IMR-90 (cell line): Measurements from ENCODE around the gene HMCES. TPM values are rescaled to one million over a fixed set of nuclear protein-coding genes. Genes with fewer than 3 reads are reported as not detected.

Experiments used
- ATAC-seq: fragments of 200-7000 bp; cut with Tn5 transposase; 2 replicates; pipeline ENCODE4 v1.9.1; 2020; ENCODE audit warnings: low read depth, mild to moderate bottlenecking, moderate library complexity
- BruUV-seq: library from RNA; stranded (reverse); fragments of 400-500 nt; replicated peaks from 2 replicates; lab custom pipeline; 2021; lab: Mats Ljungman, UMichigan
- CTCF ChIA-PET: fragments of 300-600 bp; formaldehyde crosslinking; extraction: SDS; loops from one replicate; lab custom pipeline; 2021; ENCODE audit warnings: antibody characterized with exemption; lab: Yijun Ruan, JAX
- POLR2A ChIA-PET: fragments of 300-600 bp; sonication (Branson Sonifier 250); formaldehyde crosslinking; loops from one replicate; lab custom pipeline; 2022; ENCODE audit warnings: antibody characterized with exemption; ENCODE audit not compliant: unreplicated experiment; lab: Charles Lee
- DNase-seq: peaks from one replicate; pipeline ENCODE4 v3.0.0; 2013
- H2AFZ ChIP-seq: replicated peaks from 2 replicates; pipeline ENCODE3; 2013; ENCODE audit warnings: low read length, mild to moderate bottlenecking; ENCODE audit not compliant: poor library complexity
- H2AK5ac ChIP-seq: 2 replicates; pipeline ENCODE4 v1.6.1; 2013; ENCODE audit warnings: low read depth, low read length, inconsistent platforms
- H2AK9ac ChIP-seq: replicated peaks from 2 replicates; pipeline ENCODE3; 2013; ENCODE audit warnings: mild to moderate bottlenecking, low read depth, low read length, moderate library complexity; ENCODE audit not compliant: poor library complexity
- H2BK120ac ChIP-seq: 2 replicates; pipeline ENCODE4 v1.6.1; 2013; ENCODE audit warnings: low read depth, low read length, inconsistent platforms
- H2BK15ac ChIP-seq: 3 replicates; pipeline ENCODE4 v1.6.1; 2013; ENCODE audit warnings: low read depth, low read length, inconsistent platforms
- H2BK20ac ChIP-seq: 2 replicates; pipeline ENCODE4 v1.6.1; 2013; ENCODE audit warnings: low read depth, mild to moderate bottlenecking, inconsistent platforms, low read length, moderate library complexity
- H2BK5ac ChIP-seq: 2 replicates; pipeline ENCODE4 v1.6.1; 2013; ENCODE audit warnings: mild to moderate bottlenecking, low read depth, low read length, inconsistent platforms; ENCODE audit not compliant: poor library complexity, severe bottlenecking
- H3K14ac ChIP-seq: replicated peaks from 2 replicates; pipeline ENCODE4 v1.6.1; 2013; ENCODE audit warnings: low read depth, low read length, inconsistent platforms
- H3K18ac ChIP-seq: 2 replicates; pipeline ENCODE4 v1.6.1; 2013; ENCODE audit warnings: low read depth, low read length, control low read depth
- H3K23ac ChIP-seq: 2 replicates; pipeline ENCODE4 v1.6.1; 2013; ENCODE audit warnings: low read depth, low read length, inconsistent platforms
- H3K27ac ChIP-seq: 2 replicates; pipeline ENCODE4 v1.5.1; 2013; ENCODE audit warnings: mild to moderate bottlenecking, control low read depth, low read length; ENCODE audit not compliant: insufficient read depth
- H3K27me3 ChIP-seq: 2 replicates; pipeline ENCODE4 v1.6.1; 2013; ENCODE audit warnings: low read length; ENCODE audit not compliant: control insufficient read depth, insufficient read depth
- H3K36me3 ChIP-seq: 2 replicates; pipeline ENCODE4 v1.6.1; 2013; ENCODE audit warnings: low read length, mixed read lengths; ENCODE audit not compliant: control insufficient read depth, insufficient read depth
- H3K4ac ChIP-seq: 2 replicates; pipeline ENCODE4 v1.6.1; 2013; ENCODE audit warnings: low read depth, low read length, inconsistent platforms
- H3K4me1 ChIP-seq: 2 replicates; pipeline ENCODE4 v1.6.1; 2013; ENCODE audit warnings: low read length, mixed read lengths; ENCODE audit not compliant: control insufficient read depth, insufficient read depth
- H3K4me2 ChIP-seq: 2 replicates; pipeline ENCODE4 v1.6.1; 2013; ENCODE audit warnings: low read depth, mild to moderate bottlenecking, control low read depth, low read length, moderate library complexity
- H3K4me3 ChIP-seq: 2 replicates; pipeline ENCODE4 v1.5.1; 2013; ENCODE audit warnings: low read depth, mild to moderate bottlenecking, control low read depth, low read length, moderate library complexity; ENCODE audit not compliant: insufficient read depth
- H3K56ac ChIP-seq: 2 replicates; pipeline ENCODE4 v1.6.1; 2013; ENCODE audit warnings: low read length, inconsistent platforms; ENCODE audit not compliant: insufficient read depth; ENCODE audit errors: extremely low read depth
- H3K79me1 ChIP-seq, 2 experiments: 2 replicates each; pipeline ENCODE4 v1.6.1; 2013; ENCODE audit warnings: low read length in 2 of 2, inconsistent platforms in 1 of 2, low read depth in 1 of 2
- H3K9ac ChIP-seq: 2 replicates; pipeline ENCODE4 v1.6.1; 2013; ENCODE audit warnings: low read depth, low read length, control low read depth
- H3K9me1 ChIP-seq: 2 replicates; pipeline ENCODE4 v1.6.1; 2013; ENCODE audit warnings: low read length, inconsistent platforms; ENCODE audit not compliant: insufficient read depth
- H3K9me3 ChIP-seq: 2 replicates; pipeline ENCODE4 v1.6.1; 2013; ENCODE audit warnings: low read length; ENCODE audit not compliant: control insufficient read depth, insufficient read depth
- H4K20me1 ChIP-seq: 2 replicates; pipeline ENCODE4 v1.6.1; 2013; ENCODE audit warnings: low read length, inconsistent platforms; ENCODE audit not compliant: insufficient read depth
- H4K5ac ChIP-seq: 2 replicates; pipeline ENCODE4 v1.6.1; 2013; ENCODE audit warnings: mild to moderate bottlenecking, low read depth, low read length, control low read depth
- H4K8ac ChIP-seq, 2 experiments: 2 replicates each; pipeline ENCODE4 v1.6.1; 2013; ENCODE audit warnings: low read depth in 2 of 2, low read length in 2 of 2, control low read depth in 1 of 2, inconsistent platforms in 1 of 2
- H4K91ac ChIP-seq: 2 replicates; pipeline ENCODE4 v1.6.1; 2013; ENCODE audit warnings: low read depth, low read length, inconsistent platforms; ENCODE audit not compliant: insufficient read depth
- ELK1 ChIP-seq: fragments of 150-350 bp; IDR thresholded peaks from 2 replicates; pipeline ENCODE4 v1.6.1; 2016; ENCODE audit warnings: low read depth, mild to moderate bottlenecking, low read length, moderate library complexity, borderline replicate concordance
- MAZ ChIP-seq: IDR thresholded peaks from 2 replicates; pipeline ENCODE4 v1.6.1; 2012; ENCODE audit warnings: low read depth, mild to moderate bottlenecking, low read length, improper control_type of control experiment, moderate library complexity, borderline replicate concordance
- MXI1 ChIP-seq: IDR thresholded peaks from 2 replicates; pipeline ENCODE4 v1.6.1; 2012; ENCODE audit warnings: low read depth, mild to moderate bottlenecking, low read length, moderate library complexity, borderline replicate concordance
- POLR2A ChIP-seq: IDR thresholded peaks from 2 replicates; pipeline ENCODE4 v1.6.1; 2012; ENCODE audit warnings: mild to moderate bottlenecking, low read depth, low read length
- RAD21 ChIP-seq: IDR thresholded peaks from 2 replicates; pipeline ENCODE4 v1.6.1; 2012; ENCODE audit warnings: low read length, improper control_type of control experiment
- RCOR1 ChIP-seq: IDR thresholded peaks from 2 replicates; pipeline ENCODE4 v1.6.1; 2012; ENCODE audit warnings: mild to moderate bottlenecking, low read length, improper control_type of control experiment; ENCODE audit not compliant: insufficient replicate concordance
- SMC3 ChIP-seq: fragments of 150-350 bp; IDR thresholded peaks from 2 replicates; pipeline ENCODE4 v1.6.1; 2016; ENCODE audit warnings: low read depth, mild to moderate bottlenecking, antibody characterized with exemption, low read length, moderate library complexity
- WGBS, 2 experiments: methylation state at CpG; one replicate each; pipeline versions ENCODE4 v1.1.5 to v1.1.7; 2013; ENCODE audit warnings: missing lambda C conversion rate in 2 of 2; ENCODE audit not compliant: insufficient read length in 1 of 2; ENCODE audit errors: extremely low coverage in 2 of 2; 5-methylcytosine and 5-hydroxymethylcytosine counted together
- dilution Hi-C: fragments of 300-500 bp; cut with HindIII; formaldehyde crosslinking; loops from one replicate; pipeline ENCODE4 v1.14.3; 2018; ENCODE audit warnings: low sequenced_read_pairs; ENCODE audit not compliant: unreplicated experiment
- in situ Hi-C: fragments of 300-500 bp; cut with MboI; formaldehyde crosslinking; loops from 3 replicates; pipeline ENCODE4 v1.14.3; 2019; ENCODE audit warnings: low sequenced_read_pairs, inconsistent platforms, mixed read lengths
- intact Hi-C: fragments of 100-400 bp; cut with micrococcal nuclease; formaldehyde crosslinking; loops from 2 replicates; pipeline ENCODE4 v1.10.0; 2022
- polyA plus RNA-seq, 3 experiments: library from polyadenylated mRNA; depleted of rRNA; stranded (reverse); fragments of >200 nt; gene quantifications; 2 replicates each; pipeline ENCODE4 v1.2.3, GENCODE V29; 2012; ENCODE audit warnings: low replicate concordance in 1 of 3
- total RNA-seq: library from RNA; depleted of rRNA; stranded (reverse); fragments of >200 nt; gene quantifications from 2 replicates; pipeline ENCODE4 v1.2.3, GENCODE V29; 2012

Gene HMCES
- total and polyA plus RNA-seq, 2 of the 4 experiments (the other 2 are of a cell fraction), result 26.0 to 30.5 TPM

DNA sequence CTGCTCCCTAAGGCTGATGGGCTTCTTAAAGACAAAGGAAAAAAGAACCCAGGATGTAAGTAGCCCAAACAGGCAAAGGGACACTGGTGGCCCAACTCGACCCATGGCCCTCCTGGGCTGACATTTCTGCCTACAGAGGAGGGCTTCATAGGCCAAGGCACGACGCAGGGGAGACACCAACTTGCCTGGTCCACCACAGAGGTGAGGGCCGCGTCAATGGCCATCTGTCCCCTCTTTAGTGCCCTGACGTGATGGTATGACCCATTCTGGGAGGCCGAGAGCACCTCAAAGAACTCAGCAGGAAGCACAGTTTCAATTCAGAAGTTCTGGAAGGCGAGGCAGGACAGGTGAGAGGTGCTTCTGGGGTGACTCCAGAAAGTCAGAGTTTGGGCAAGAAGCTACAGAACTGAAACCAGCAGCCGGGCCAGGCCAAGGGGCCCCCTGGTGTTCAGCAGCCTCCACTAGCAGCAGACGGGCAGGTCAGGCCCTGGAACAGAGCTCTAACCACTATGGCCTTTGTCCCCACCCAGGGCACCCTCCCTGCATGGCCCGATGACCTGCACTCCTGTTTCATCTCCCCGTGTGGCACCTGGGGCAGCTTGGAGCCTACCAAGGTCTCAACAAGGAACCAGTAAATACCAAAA, 45.1 kb downstream of the HMCES start:
- H3K27me3 ChIP-seq, result no peaks in the 10 kb centered on the region
- no peak overlapping the region for H3K9ac ChIP-seq
- ChIA-PET CTCF (no interaction called here), POLR2A (no interaction called here)
- ATAC-seq, result 0 out of 2 replicates have a peak, but pooled peaks have one; percentile 24
- H3K14ac ChIP-seq, result no peak overlapping the region
- no peak overlapping the region for H2BK5ac ChIP-seq
- no peak overlapping the region for H4K91ac ChIP-seq
- no peak overlapping the region for H2AFZ ChIP-seq
- H3K79me1 ChIP-seq, result peaks cover 0 to 8% of the 10 kb centered on the region in 2 experiments; a peak in 2 of 4 replicates
- no peak overlapping the region for H3K18ac ChIP-seq
- H3K9me1 ChIP-seq, result peaks cover 12% of the 10 kb centered on the region; the same call in 1 of the 2 replicates
- H3K4me3 ChIP-seq, result no peak overlapping the region
- no peak overlapping the region for H2BK20ac ChIP-seq
- H4K20me1 ChIP-seq, result no peaks in the 10 kb centered on the region
- no peak overlapping the region for H3K56ac ChIP-seq
- H3K4me2 ChIP-seq, result no peak overlapping the region
- dilution Hi-C loops (no loop called here), intact Hi-C loops (no loop called here), in situ Hi-C loops (no loop called here)
- H4K8ac ChIP-seq, result no peak overlapping the region
- DNase-seq, result no peak
- H3K4ac ChIP-seq, result no peak overlapping the region
- TF ChIP-seq RCOR1, result no peak
- TF ChIP-seq RAD21, result no peak
- no peak for TF ChIP-seq ELK1
- TF ChIP-seq MAZ, result no peak
- TF ChIP-seq SMC3, result no peak
- no peak for TF ChIP-seq MXI1
- TF ChIP-seq POLR2A, result no peak
- H2BK15ac ChIP-seq, result no peak overlapping the region
- no peaks in the 10 kb centered on the region for H3K9me3 ChIP-seq
- no peak overlapping the region for H2AK5ac ChIP-seq
- no TSS peak for BruUV-seq
- H2AK9ac ChIP-seq, result no peak overlapping the region
- WGBS, 2 experiments, result 87% methylated on average over 8 of the region's 12 CpGs; no CpG with 5 or more reads in 1 of the 2 experiments
- H3K36me3 ChIP-seq, result peaks cover 8% of the 10 kb centered on the region
- no peak overlapping the region for H3K23ac ChIP-seq
- no peak overlapping the region for H4K5ac ChIP-seq
- H2BK120ac ChIP-seq, result no peak overlapping the region
- no peak overlapping the region for H3K27ac ChIP-seq
- no peaks in the 10 kb centered on the region for H3K4me1 ChIP-seq
